ENCODE results near the gene PRKCE.

GRCh38 chr2:46024146-46024779, 372.8 kb downstream of the PRKCE start:
- no peak for TF ChIP-seq CTCF (conservative IDR thresholded peaks at IDR 0.05 in 1 of 2, IDR thresholded peaks at IDR 0.05 in 1 of 2; ENCODE audit: extremely low read depth in 1 of 2, insufficient read depth in 1 of 2, low read depth in 1 of 2, low read length in 2 of 2)
- no peak for TF ChIP-seq EZH2 (IDR thresholded peaks at IDR 0.05; ENCODE audit: borderline replicate concordance, low read length)

Data from mammary epithelial cell (primary cell).